Measurements from ENCODE around the gene ADGRB3.
"Not testable (repeated sequence)": the region's sequence is repeated elsewhere in the genome, so short reads cannot be mapped to it uniquely, and the experiment has no call there.

The ADGRB3 gene

GRCh38 chr6:68746376-68746775 is 111.3 kb downstream of the ADGRB3 start:
- ChIA-PET POLR2A (no interaction called here), CTCF (no interaction called here)
- TF ChIP-seq CTCF (IDR thresholded peaks at IDR 0.05; ENCODE audit: control extremely low read depth, extremely low read depth, low read depth, missing control alignments) = no peak
- DNase-seq (ENCODE audit: extremely low spot score) = no peak

GRCh38 chr6:68747110-68747790 is 112.2 kb downstream of the ADGRB3 start:
- ChIA-PET CTCF (no interaction called here), POLR2A (no interaction called here)
- no peak for TF ChIP-seq CTCF (IDR thresholded peaks at IDR 0.05; ENCODE audit: control extremely low read depth, extremely low read depth, low read depth, missing control alignments)
- no peak for DNase-seq (ENCODE audit: extremely low spot score)

- POLR2A ChIA-PET = not testable (repeated sequence)
Observed at GRCh38 chr6:68747832-68748231, 112.8 kb downstream of the ADGRB3 start.

GRCh38 chr6:68754681-68755213 is 119.7 kb downstream of the ADGRB3 start:
- no peak for DNase-seq (ENCODE audit: extremely low spot score)
- ChIA-PET CTCF (interaction anchor here (1.5 kb wide), 1 partner anchor 9 kb away, joined by 3 read pairs; no protein-coding TSS in a partner anchor), POLR2A (no interaction called here)
- TF ChIP-seq CTCF (IDR thresholded peaks at IDR 0.05; ENCODE audit: control extremely low read depth, extremely low read depth, low read depth, missing control alignments) = no peak

More at GRCh38 chr6:68747832-68748231, 112.8 kb downstream of the ADGRB3 start:
- CTCF ChIA-PET; DNase-seq (ENCODE audit: extremely low spot score): not testable (repeated sequence)

- DNase-seq (ENCODE audit: extremely low spot score) = no peak
- no peak for TF ChIP-seq CTCF (IDR thresholded peaks at IDR 0.05; ENCODE audit: control extremely low read depth, extremely low read depth, low read depth, missing control alignments)
- POLR2A ChIA-PET = no interaction called here
- CTCF ChIA-PET = interaction anchor here (1.0 kb wide), 1 partner anchor 24 kb away, joined by 3 read pairs; no protein-coding TSS in a partner anchor
Observed at GRCh38 chr6:68756454-68757375, 121.6 kb downstream of the ADGRB3 start.

GRCh38 chr6:68757821-68758220 is 122.7 kb downstream of the ADGRB3 start:
- ChIA-PET CTCF (no interaction called here), POLR2A (no interaction called here)
- no peak for DNase-seq (ENCODE audit: extremely low spot score)
- TF ChIP-seq CTCF (IDR thresholded peaks at IDR 0.05; ENCODE audit: control extremely low read depth, extremely low read depth, low read depth, missing control alignments) = no peak

- ChIA-PET POLR2A (no interaction called here), CTCF (no interaction called here)
- no peak for DNase-seq (ENCODE audit: extremely low spot score)
- TF ChIP-seq CTCF (IDR thresholded peaks at IDR 0.05; ENCODE audit: control extremely low read depth, extremely low read depth, low read depth, missing control alignments) = no peak
Observed at GRCh38 chr6:68758559-68758958, 123.5 kb downstream of the ADGRB3 start.

Data from GM10248 (cell line).